Cerebellar cortex (tissue), 1 donor: ENCODE measurements around the gene NRARP.

Source experiments
- DNase-seq: peaks from one replicate; pipeline ENCODE4 v3.0.0-alpha.2; 2015; ENCODE audit warnings: low spot score

NRARP gene

DNA sequence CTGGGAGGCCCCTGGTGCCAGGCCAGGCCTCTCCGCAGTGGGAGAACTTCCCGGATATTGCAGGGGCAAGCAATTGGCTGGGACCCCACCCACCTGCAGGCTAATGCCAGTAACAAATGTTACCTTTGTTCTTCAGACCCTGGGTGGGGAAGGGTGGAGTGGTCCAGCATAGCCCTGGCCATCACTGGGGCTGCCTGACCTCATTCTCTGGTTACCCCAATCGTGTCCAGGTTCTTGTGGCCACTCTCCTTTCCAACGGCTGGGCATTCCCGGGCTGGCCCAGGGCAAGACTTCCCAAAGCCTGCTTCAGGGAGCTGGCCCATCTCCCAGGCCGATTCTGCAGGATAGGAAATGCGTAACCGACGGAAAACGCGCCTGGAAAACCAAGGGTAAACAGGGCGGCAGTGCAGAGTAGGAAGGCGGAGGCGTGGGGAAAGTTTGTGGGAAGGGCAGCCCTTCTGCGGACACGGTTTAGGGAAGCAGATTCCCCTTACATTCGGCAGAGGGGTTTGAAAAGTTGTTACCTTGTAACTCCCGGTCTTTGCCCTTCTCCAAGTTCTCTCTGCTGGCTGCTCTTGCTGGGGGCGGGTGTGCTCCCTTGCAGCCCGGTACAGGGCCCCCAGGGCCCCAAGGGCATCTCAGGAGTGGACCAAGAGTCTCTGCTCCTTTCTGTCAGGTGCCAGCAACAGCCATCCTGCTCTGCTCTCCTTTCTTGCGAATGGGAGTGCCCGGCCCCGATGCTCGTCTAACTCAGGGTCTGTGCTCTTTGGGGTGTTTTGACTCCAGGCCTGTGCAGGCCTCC, 3.5 kb downstream of the NRARP start:
- DNase-seq: peak; percentile 38

DNA sequence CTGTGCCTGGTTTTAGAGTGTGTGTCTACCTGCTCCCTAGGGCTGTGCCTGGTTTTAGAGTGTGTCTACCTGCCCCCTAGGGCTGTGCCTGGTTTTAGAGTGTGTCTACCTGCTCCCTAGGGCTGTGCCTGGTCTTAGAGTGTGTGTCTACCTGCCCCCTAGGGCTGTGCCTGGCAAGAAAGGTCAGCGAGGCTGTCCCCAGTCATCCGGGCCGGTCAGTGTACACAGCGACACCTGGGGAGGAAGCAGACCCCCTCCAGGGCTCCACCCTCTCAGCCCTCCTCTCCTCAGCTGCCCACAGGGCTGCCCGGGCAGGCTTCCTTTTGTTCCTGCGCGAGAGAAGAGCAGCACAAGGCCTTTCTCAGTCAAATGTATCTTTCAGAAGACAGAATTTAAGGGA, 4.1 kb downstream of the NRARP start:
- no peak for DNase-seq

DNA sequence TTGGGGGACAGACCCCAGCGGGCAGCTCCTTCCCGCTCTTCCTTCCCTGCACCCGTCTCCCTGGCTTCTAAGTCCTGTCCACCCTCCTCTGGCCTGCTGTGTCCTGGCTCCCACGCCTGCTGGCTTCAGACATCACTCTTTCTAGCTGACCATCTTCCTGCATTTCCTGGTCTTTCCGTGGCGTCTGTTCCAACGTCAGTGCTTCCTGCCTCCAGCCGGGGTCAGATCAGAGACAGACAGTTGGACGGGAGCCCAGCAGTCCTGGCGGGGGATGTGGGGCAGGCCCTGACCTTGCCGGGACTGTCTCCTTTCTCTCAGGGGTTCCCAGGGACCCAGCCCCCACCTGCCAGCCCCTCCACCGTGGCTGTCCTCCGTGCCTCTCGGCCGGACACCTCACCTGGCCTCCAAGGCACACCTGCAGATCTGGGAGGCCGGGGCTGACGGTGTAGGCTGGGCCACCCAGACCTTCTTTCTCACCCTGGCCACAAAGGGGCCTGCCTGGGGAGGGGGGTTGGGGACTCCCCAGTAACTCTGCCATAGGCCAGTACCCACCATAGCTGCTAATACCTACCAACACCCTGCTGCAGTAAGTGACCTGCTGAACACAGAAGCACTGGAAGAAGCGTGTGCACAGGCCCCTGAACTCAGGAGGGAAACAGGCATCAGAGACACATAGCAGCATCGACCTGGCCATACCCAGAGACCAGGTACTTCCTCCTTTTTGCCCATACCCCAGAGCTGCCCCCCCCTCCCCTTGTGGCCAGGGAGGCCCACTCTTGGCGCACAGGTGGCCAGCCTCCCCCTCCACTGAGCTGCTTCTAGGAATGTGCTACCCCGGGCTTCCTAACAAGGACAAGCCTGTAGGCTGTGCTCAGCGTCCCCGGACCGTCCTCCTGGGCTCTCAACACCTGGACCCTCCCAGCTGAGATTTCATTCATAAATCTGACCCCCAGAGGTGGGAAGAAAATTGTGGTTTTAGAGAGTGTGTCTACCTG, 5.1 kb downstream of the NRARP start:
- no peak for DNase-seq

DNA sequence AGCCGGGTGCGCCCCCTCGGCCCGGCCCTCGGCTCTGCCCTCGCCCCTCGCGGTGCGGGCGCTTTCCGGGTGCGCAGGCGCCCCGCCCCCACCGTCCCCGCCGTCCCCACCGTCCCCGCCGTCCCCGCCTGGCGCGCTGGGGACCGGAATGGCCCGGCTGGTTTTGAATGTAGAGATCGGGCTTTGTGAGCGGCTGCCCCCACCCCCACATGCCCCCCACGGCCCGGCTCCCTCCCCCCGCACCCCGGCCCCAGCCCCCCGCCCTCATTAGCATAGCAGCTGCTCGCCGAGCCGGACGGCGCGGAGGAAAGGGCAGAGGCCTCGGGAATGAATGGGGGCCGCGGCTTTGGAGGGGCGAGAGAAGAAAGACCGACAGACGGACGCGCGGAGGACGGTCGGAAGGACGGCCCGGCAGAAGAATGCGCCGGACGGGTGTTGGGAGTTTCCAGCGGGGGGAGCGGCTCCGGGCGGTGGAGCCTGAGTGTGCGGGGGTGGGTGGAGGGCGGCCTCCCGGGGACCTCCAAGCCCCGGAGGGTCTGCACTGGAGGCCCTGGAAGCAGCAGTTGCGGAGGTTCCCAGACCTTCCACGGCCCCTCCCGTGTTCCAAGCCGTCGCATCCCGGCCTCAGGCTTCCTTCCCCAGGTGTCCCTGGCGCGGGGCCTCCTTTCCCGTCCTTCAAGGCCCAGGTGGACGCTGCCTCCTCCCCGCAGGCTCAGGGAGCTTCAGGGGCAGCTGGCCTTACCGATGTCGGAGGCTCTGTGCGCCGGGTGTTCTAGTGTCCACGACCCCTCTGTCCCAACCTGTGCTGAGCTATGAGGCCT, 6.0 kb downstream of the NRARP start:
- no peak for DNase-seq

DNA sequence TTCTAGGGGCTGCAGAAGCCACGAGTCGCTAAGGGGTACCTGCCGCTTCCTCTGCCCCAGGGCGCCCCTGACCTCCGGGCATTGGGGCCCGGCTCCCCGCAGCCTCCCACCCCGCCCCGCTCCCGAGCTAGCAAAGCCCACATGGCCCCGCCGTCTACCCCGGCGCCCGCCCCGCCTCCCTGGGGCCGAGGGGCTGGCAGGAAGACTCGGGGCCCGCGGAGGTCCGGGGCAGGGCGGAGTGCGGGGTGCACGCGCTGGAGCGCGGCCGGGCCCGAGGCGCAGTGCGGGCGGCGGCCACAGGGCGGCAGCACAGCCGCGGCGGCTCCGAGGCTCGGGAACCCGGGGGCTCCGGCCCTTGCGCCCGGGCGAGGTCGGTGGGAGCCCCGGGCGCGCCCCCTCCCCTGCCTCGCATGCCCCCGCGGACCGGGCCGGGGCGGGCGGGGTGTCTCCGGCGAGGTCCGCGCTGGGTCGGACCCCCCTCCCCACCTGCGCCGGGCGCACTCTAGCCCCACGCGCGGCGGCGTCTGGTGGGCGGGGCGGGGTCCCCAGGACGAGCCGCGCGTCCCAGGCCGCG, 6.7 kb downstream of the NRARP start:
- no peak for DNase-seq

DNA sequence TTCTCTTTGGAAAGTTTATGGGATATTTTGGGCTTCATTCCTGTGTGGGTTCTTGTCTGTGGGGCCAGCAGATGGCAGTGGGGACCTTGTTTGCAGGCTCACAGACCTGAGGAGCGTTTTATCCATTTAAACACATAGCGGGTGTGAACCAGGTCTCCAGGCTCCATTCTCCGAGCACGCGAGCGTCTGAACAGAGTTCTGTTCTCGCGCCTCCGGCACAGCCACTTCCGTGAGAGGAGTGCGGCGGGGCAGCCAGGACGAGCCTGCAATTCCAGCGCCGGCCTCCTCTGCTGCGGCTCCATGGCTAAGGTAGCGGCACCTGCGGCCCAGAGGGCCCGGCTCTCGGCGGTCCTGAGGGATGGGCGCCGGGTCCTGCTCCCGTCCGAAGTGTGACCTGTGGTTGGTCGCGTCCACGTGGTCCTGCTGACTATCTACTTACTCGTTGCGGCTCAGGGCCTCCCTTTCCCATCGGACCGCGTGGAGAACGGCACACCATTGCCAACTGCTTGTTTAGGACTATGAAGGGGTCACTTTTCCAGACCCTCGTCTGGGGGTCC, 7.3 kb downstream of the NRARP start:
- DNase-seq: no peak

DNA sequence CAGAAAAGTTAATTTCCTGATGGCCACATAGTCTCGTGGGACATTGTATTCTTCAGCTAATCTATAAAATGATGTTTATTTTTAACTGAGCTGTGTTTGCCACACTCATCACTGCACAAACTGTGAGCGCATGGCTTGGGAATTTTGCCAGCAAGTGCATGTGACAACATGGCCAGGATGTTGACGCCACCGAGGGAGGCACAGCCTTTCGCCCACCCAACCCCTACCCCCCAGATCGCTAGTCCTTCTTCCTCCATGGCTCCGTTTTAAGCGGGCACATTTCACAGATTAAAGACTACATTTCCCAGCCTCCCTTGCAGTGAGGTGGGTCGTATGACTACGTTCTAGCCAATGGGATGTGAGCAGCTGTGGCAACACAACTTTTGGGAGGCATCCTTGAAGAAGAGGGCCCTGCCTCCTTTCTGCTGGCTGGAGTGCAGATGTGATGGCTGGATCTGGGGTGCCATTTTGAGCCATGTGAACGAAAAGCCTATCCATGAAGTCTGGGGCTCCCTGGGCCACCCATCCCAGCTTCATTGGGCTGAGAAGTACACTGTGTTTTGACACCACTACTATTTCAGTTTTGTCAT, 7.9 kb downstream of the NRARP start:
- DNase-seq: peak; percentile 56

DNA sequence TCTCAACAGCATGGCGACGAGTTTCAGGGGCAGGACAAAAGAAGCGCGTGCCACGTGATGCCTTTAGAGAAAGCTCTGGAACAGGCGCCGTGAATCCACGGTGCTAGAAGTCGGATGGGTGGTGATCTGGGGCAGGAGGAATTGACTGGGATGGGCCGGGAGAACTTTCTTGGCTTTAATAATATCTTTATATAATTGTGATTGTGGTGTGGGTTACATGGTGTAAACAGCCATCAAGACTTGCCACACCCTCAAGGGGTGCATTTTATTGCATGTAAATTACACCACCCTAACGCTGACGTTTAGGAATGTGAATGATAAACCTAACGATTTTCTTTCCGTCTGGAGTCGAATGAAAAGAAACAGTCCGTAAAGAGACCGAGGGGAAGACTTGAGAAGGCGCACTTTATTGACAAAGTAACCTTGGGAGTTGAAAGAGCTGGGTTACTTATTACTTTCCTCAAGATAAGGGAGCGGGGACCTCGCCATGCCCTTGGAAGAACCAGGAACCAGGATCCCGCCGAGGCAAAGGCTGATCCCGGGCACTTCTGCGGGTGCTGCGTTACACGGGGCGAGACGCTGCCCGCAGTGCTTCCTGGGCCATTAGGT, 8.5 kb downstream of the NRARP start:
- no peak for DNase-seq

DNA sequence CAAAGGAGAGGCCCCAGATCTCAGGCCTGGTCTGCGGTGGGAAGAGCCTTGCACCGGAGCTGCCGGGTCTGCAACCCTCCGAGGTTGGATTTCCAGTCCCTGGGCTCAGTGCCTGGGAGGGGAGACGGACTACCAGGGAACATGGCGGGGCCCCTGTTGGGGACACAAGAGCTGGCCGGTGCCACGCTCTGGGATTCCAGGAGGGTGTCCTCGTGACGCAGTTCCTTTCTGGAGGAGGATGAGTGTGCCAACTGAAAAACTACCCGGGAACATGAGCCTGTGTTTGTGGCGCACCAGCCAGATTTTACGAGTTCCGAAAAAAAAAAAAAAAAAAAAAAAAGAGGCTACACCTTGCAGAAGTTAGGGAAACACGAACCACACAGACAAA, 9.0 kb downstream of the NRARP start:
- DNase-seq: no peak

DNA sequence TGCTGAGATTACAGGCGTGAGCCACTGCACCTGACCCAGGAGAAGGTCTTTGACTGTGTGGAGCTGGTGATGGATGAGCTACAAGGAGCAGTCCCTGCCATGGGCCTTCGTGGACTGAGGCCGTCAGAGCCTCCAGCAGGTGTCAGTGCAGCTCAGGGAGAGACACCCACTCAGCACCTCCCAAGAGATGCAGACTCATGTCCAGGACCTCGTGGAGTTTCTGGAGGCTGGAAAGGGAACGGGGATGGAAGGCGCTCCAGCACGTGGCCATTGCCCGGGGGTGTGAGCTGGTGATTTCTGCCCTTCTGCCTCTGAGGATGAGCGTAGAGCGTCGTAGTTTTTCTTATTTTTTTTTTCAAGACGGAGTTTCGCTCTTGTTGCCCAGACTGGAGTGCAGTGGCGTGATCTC, 15.1 kb downstream of the NRARP start:
- DNase-seq: peak; percentile 64

DNA sequence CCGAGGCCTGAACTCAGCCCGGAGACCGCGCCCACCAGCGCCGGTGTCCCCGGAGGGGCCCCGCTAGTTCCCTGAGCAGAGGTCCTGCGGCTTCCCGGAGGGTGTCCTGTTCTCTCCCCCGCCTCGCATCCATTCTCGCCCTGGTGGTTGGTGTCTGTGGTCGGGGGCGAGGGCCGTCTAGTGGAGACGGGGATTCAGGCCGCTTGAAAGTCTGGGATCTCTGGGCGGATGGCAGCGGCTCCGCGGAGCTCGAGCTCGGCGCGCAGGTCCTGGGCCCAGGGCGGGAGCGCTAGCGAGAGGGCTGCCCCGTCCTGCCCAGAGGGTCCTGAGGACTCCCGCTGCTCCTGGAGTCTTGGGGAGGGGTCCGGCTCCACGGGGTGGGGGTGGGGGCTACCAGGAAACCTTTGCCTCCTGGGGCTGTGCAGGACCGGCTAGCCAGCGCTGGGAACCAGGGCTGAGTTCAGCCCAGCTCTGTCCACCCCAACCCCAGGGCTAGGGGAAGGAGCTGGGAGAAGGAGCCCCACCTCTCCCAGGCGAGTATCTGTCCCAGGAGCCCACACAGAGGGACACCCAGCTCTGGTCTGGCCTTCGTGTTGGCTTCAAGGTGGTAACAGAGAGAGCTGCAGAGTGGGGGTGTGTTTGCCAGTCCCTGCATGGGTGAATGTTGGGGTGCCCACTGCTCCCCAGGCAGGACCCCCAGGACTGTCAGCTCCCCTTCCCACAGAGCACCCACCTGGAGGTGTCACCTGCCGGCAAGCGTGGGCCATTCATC, 20.5 kb downstream of the NRARP start:
- no peak for DNase-seq

DNA sequence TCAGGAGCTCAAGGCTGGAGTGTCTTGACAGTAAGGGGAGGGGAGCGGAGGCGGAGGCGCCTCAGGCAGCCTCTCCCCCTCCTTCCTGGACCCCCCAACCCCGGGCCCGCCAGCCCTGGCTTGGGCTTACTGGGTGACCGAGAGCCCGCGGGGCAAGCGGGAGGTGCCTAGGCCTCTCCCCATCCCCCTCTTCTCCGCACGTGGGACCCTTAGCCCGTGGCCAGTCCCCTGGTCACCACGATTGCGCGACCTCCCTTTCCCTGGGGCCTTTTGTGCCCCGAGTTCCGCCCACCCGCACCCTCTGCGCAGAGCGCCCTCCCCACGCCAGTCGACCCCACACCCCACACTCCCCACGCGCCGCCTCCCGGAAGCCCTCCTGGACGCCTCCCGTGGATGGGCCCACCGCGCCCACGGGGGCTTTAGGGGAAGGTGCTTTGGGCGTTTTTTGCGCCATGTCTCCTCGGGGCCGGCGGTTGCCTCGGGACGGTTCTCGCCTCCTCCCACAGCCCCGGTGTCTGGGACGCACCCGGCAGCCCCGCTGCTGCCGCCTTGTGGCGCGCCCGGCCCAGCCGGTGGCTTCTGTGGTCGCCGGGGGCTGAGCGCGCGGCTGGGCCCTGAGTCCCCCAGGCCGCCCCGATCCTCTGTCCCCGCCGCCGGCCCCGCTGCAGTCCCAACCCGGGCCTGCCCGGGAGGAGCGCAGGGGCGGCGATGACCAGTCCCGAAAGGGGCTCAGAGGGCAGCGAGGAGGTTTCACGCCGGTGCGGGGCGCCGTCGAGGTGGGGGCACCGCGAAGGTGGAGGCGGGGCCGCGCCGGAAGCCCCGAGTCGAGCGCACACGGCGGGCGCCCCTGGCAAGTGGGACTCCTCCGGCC, 21.4 kb downstream of the NRARP start:
- no peak for DNase-seq

DNA sequence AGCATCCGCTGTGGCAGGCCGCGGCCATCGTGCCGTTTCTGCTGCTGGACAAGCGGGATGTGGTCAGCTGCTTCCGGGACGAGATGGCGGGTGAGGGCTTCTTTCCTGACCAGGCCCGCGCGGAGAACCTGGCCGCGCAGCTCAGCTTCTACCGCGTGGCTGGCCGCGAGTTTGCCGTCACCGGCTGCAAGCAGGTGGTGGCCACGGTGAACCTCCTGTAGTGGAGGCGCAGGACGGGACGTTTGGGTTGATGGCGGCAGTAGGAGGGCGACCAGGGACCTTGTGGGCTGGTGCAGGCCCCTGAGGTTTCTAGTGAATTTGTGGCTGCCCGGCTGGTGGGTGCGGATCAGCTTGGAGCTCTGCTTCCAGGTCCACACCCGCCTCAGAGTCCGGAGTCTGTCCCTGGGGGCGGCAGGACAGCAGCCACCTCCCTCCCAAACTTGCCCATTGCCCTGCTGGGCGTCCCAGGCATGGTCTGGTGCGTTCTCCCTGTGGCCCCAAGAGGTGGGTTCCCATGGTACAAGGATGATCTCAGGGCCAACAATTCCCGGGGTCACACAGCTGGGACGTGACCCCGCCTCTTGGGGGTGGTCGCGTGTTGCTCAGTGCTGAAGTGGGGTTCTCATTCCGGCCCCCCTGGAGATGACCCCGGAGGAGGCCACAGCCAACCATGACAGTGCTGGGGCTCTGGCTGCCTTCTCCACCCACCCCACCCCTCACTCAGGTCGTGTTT, 22.2 kb downstream of the NRARP start:
- no peak for DNase-seq

DNA sequence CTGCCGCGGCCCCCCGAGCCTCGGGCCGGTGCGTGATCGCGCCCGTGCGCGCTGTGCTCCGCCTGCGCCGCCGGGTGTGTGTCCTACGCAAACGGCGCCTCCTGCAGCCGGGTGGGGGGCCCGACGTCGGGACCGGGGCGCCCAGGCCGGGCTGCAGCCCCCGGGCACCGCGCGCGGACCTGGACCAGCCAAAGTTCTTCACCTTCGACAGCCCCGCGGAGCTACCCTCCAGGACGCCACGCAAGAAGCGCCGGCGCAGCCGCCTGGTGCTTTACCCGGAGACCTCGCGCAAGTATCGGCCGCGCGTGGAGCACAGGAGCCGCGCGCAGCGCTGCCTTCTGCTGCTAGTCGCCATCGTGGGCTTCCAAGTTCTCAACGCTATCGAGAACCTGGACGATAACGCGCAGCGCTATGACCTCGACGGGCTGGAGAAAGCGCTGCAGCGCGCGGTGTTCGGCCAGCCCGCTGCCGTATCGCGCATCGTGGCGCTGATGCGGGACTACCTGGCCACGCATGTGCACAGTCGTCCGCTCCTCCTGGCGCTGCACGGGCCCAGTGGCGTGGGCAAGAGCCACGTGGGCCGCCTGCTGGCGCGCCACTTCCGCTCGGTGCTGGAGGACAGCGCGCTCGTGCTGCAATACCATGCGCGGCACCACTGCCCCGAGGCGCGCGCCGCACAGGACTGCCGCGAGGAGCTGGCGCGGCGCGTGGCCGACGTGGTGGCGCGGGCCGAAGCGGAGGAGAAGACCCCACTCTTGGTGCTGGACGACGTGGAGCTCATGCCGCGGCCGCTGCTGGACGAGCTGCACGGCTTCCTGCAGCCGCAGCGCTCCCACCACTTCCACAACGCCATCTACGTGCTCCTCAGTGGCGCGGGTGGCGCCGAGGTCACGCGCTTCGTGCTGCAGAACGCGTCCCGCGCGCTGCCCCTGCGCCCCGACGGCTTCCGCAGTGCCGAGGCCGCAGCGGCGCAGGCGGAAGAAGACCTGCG, 23.1 kb downstream of the NRARP start:
- DNase-seq: no peak

DNA sequence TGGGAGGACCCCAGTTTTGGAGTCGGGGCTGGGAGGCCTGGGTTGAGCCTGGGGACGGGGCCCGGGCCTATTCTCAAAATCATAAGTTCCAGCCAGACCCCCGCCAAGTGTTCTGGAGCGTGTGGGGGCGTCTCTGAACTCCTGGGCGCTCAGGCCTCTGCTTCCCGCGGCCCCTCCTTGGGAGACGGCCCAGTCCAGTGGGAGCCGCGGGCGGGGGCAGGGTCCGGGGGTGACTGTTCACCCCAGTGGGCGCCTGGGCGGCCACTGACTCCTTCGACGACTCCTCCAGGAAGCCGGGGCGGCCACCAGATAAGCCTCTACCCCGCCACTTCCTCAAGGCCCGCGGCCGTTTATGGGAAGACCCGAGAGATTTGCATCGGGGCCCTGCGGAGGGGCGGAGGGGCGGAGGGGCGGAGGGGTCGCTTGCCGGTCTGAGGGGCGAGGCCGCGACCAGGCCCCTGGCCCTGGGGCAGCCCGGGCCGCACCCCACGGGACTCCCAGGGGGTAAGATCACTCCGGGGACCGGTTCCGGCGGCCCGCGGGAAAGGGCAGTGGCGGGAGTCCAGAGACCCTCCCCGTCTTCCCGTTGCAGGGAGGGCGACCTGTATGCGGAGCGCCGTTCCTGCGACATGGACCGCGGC, 23.9 kb downstream of the NRARP start:
- DNase-seq: no peak

DNA sequence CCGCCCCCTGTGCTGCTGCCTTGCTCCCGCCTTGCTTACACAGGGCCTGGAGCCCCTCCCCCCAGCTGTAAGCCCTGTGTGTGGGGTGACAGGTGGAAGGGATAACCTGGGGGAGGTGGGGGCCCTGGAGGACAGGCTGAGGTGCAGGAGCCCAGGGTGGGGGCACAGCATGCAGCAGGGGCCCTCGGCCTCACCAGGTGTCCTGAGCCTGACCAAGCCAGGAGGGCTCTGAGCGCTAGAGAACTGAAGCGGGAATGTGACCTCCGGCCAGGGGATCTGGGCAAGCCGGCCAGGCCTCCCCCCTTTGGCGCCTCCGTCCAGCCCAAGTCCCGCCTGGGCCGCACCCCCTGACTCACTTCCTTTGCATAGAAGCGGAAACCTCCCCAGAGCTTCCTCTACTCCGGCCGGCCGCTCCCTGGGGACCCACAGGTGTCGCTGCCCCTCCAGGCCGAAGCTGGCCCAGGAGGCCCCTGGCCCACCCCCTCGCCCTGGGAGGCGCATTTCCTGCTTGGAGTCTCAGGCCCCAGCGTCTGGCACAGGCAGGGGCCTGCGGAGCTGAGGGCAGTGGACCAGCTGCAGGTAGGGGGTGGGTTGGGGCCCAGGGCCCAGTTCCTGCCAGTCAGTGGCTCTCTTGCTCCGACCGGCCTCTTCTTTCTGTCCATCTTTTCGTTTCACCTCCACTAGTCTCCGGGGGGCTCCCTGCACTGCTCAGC, 24.6 kb downstream of the NRARP start, which contains the start of gene TOR4A:
TOR4A (plus strand) TSS at position 398 of the 713 bp plus-strand sequence. CDS start 964 bp downstream, outside the sequence.
- DNase-seq: peak; percentile 67
